Measurements from ENCODE around the gene ATP8A2. TPM values are rescaled to one million over a fixed set of nuclear protein-coding genes. Genes with fewer than 3 reads are reported as not detected.

Gene ATP8A2
- total RNA-seq, 1 donor from 2014 or later = 0.16 TPM

DNA sequence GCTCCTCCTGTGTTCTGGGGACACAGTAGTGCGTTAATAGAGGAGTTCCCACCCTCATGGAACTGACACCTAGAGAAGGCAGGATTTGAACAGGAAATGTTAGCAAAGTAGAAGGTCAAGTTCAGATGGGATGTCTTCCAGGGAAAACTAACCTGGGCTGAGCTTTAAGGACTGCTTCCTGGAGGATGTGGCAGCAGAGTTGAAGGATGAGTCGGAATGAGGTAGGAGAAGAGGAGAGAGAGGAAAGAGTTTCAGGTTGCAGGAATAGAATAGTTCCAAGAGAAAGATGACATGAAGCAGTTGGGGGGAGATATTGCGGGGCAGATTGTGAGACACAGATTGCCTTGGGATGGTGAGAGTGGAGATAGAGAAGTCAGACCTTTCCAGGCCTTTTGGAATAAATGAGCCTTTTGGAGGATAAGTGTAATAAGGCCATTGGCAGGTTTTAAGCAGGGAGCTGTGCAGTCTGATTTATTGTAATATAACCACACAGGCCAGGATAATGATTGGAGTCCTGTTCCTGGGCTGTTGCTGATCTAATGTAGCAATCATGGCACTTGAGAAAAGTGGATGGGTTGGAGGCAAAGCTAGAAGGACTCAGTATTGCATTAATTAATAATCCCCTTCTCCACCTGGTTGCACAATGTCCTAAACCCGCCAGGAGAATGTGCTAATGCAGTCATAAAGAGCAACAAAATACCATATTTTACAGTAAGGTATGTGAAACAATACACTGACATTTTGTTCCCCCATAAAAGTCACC, 474.6 kb downstream of the ATP8A2 start:
- H3K4me3 Mint-ChIP-seq (ENCODE audit: low read depth) = no peak overlapping the region
- no peak for DNase-seq (ENCODE audit: low spot score)

DNA sequence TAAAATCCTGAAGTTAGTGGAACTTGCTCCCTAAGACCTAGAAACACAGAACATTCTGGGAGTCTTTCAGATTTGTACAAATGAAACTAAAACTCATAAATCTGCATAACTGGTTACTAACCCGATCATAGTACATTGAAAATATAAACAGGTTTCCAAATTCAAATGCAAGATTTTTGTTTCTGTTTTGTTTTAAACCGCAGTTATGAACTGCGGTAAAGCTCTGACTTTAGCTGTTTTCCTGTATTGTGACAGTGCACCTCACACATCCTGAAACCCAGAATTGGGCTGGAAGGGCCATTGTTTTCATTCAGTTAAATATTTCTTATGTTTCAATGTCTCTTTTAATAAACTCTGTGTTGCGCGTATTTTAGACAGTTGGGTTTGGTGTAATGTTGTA, 475.4 kb downstream of the ATP8A2 start:
- no peak for DNase-seq (ENCODE audit: low spot score)
- H3K27ac Mint-ChIP-seq = no peak overlapping the region
- intact Hi-C loops (cut with micrococcal nuclease) = loop anchor here (1.0 to 5.0 kb wide), 2 partner anchors 40 to 54 kb away; no protein-coding TSS in a partner anchor
- H3K4me1 Mint-ChIP-seq (ENCODE audit: low read depth) = peaks cover 32% of the 10 kb centered on the region
- no peaks in the 10 kb centered on the region for H3K9me3 Mint-ChIP-seq
- peaks cover 6% of the 10 kb centered on the region for H3K27me3 Mint-ChIP-seq (ENCODE audit: low read depth)
- H3K36me3 Mint-ChIP-seq (ENCODE audit: low read depth) = no peaks in the 10 kb centered on the region
- H3K4me3 Mint-ChIP-seq (ENCODE audit: low read depth) = no peak overlapping the region

More for the DNA sequence above, 474.6 kb downstream of the ATP8A2 start:
- Mint-ChIP-seq H3K36me3 (ENCODE audit: low read depth) (peaks cover 3% of the 10 kb centered on the region), H3K27ac (no peak overlapping the region), H3K9me3 (no peaks in the 10 kb centered on the region), H3K4me1 (ENCODE audit: low read depth) (peaks cover 32% of the 10 kb centered on the region), H3K27me3 (ENCODE audit: low read depth) (peaks cover 10% of the 10 kb centered on the region)
- intact Hi-C loops (cut with micrococcal nuclease) = loop anchor here (5.0 kb wide), 1 partner anchor 41 kb away; no protein-coding TSS in a partner anchor

DNA sequence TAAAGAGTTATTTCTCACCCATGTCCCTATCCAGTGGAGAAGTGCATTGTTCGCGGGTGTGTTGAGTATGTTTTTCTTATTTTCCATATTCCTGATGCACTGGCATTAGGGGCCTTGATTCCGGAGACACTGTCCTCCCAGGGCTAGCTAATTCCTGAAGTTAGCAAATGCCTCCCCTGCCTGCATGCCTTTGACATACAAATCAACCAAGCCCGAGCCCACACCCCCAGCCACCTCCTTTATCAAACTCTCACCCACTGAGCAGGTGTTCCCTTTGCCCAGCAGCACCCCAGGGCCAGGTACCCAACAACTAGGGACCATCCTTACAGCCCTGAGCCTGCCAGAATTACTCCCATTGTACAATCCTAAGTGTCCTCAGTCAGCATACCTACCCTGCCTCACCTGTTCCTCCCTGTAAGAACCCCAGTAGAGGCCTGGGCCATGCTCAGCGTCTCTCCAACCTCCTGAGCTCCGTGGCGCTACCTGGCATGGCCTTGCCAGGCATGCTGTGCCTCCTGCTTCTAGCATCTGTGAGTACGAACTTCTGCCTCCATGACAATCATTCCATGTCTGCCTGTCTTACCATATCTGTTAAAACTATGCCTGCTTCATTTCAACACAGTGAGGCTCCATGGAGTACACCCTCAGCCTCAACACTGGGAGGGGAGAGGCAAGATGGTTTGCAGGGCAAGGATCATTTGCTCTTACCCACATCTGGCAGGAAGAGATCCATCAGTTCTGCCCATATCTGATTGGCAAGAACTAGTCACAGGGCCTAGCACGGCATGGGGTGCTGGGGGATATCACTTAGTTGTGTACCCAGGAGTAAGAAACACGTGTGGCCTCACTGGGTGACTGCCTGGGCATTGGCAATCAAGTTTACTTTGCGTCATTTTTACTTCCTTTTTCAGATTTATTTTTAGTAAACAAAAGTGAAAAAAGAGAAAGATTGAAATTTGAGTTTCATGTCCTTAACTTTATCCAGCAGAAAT, 476.2 kb downstream of the ATP8A2 start:
- intact Hi-C loops (cut with micrococcal nuclease) = loop anchor here (1.0 to 5.0 kb wide), 2 partner anchors 39 to 53 kb away; no protein-coding TSS in a partner anchor
- no peaks in the 10 kb centered on the region for H3K9me3 Mint-ChIP-seq
- no peak overlapping the region for H3K4me3 Mint-ChIP-seq (ENCODE audit: low read depth)
- no peaks in the 10 kb centered on the region for H3K36me3 Mint-ChIP-seq (ENCODE audit: low read depth)
- DNase-seq (ENCODE audit: low spot score) = no peak
- peaks cover 5% of the 10 kb centered on the region for H3K27me3 Mint-ChIP-seq (ENCODE audit: low read depth)
- H3K27ac Mint-ChIP-seq = no peak overlapping the region
- H3K4me1 Mint-ChIP-seq (ENCODE audit: low read depth) = peaks cover 32% of the 10 kb centered on the region

DNA sequence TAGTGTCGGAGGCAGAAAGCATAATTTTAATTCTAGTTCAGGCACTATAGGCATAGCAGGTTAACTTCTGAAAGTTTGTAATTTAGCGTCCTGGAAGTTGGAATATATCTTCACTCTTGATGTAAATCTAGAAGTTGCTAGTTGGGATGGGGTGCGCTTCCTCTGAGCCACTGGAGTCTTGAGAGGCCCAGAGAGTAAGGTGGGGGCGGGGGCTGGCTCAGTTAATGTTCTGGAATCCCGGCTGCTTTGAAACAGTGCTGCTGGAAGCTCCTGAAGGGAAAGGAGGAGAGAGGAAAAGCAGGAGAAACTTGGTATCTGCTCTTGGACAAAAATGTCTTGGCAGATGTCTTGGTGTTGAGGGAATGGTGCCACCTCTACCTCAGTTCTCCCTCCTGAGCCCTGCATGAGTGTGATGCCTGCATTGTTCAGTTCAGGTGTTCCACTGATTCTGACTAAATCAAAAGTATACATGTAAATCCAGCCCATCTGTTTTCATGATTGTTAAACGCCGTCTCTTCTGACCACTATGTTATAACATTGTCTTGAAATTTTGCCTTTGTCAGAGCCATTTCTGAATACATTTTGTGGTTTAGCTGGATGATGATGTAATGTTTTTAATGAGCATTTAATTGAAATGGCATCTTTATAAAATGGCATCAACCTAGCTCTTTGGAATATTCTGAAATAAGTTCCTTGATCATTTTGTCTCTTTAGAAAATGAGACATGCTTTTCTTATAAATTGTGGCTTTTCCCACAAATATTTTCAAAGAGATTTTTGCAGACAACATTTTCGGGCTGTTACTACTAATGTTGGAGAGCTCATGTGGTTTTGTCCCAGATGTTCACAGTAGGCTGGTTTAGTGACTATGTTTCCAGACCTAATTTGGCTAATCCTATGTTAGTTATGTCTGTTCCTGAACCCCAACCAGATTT, 477.3 kb downstream of the ATP8A2 start:
- Mint-ChIP-seq H3K9me3 (no peaks in the 10 kb centered on the region), H3K4me3 (ENCODE audit: low read depth) (no peak overlapping the region)

DNA sequence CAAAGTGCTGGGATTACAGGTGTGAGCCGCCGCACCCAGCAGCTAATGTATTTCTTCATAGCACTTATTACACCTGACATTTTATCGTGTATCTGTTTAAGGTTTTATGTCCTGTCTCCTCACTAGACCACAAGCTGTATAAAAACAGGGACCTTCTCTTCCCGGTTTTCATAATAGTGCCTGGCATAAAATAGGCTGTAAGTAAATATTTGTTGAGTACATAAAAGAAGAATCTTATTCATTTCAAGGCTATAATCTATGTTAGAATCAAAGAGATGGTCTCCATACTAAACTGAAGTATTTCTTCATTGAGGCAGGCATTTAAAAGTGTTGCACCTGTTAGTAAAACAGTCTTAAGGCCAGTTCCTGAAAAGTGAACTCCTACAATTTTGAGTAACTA, 486.1 kb downstream of the ATP8A2 start:
- Mint-ChIP-seq H3K4me1 (ENCODE audit: low read depth) (peaks cover 4% of the 10 kb centered on the region), H3K27me3 (ENCODE audit: low read depth) (peaks cover 20% of the 10 kb centered on the region), H3K36me3 (ENCODE audit: low read depth) (no peaks in the 10 kb centered on the region), H3K4me3 (ENCODE audit: low read depth) (no peak overlapping the region), H3K9me3 (no peaks in the 10 kb centered on the region), H3K27ac (no peak overlapping the region)
- intact Hi-C loops (cut with micrococcal nuclease) = no loop called here
- DNase-seq (ENCODE audit: low spot score) = no peak

More for the DNA sequence above, 477.3 kb downstream of the ATP8A2 start:
- no peaks in the 10 kb centered on the region for H3K36me3 Mint-ChIP-seq (ENCODE audit: low read depth)
- H3K27me3 Mint-ChIP-seq (ENCODE audit: low read depth) = peaks cover 5% of the 10 kb centered on the region
- intact Hi-C loops (cut with micrococcal nuclease) = loop anchor here (5.0 kb wide), 1 partner anchor 38 kb away; no protein-coding TSS in a partner anchor
- no peak overlapping the region for H3K27ac Mint-ChIP-seq
- H3K4me1 Mint-ChIP-seq (ENCODE audit: low read depth) = peaks cover 32% of the 10 kb centered on the region
- DNase-seq (ENCODE audit: low spot score) = no peak

- Mint-ChIP-seq H3K36me3 (ENCODE audit: low read depth) (no peaks in the 10 kb centered on the region), H3K4me1 (ENCODE audit: low read depth) (peaks cover 4% of the 10 kb centered on the region), H3K27ac (no peak overlapping the region), H3K4me3 (ENCODE audit: low read depth) (no peak overlapping the region), H3K9me3 (no peaks in the 10 kb centered on the region), H3K27me3 (ENCODE audit: low read depth) (peaks cover 21% of the 10 kb centered on the region)
- no peak for DNase-seq (ENCODE audit: low spot score)
- intact Hi-C loops (cut with micrococcal nuclease) = no loop called here
Measured at GRCh38 chr13:25859528-25859927, 487.8 kb downstream of the ATP8A2 start.

- no peak overlapping the region for H3K4me3 Mint-ChIP-seq (ENCODE audit: low read depth)
- peaks cover 4% of the 10 kb centered on the region for H3K4me1 Mint-ChIP-seq (ENCODE audit: low read depth)
- intact Hi-C loops (cut with micrococcal nuclease) = no loop called here
- no peaks in the 10 kb centered on the region for H3K36me3 Mint-ChIP-seq (ENCODE audit: low read depth)
- no peaks in the 10 kb centered on the region for H3K9me3 Mint-ChIP-seq
- H3K27me3 Mint-ChIP-seq (ENCODE audit: low read depth) = peaks cover 24% of the 10 kb centered on the region
- no peak for DNase-seq (ENCODE audit: low spot score)
- no peak overlapping the region for H3K27ac Mint-ChIP-seq
Measured at GRCh38 chr13:25860265-25860664, 488.5 kb downstream of the ATP8A2 start.

DNA sequence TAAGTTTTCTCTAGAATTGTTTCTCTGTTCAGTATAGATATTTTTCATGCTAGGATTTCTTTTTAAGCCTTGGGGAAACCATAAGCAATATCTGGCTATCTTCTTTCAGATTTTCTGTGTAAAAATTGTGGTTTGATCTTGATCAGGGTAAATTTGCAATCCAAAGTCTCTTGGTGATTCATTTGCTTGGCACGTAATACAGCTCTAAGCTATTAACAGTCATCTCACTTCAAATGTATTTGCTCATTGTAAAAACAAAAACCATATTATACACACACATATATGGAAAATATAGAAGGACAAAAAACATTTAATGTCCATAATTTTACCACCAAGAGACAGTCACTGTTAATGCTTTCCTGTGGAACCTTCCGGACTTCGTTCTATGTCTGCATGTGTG, 489.1 kb downstream of the ATP8A2 start:
- intact Hi-C loops (cut with micrococcal nuclease) = no loop called here
- peaks cover 4% of the 10 kb centered on the region for H3K4me1 Mint-ChIP-seq (ENCODE audit: low read depth)
- H3K27ac Mint-ChIP-seq = no peak overlapping the region
- H3K4me3 Mint-ChIP-seq (ENCODE audit: low read depth) = no peak overlapping the region
- peaks cover 24% of the 10 kb centered on the region for H3K27me3 Mint-ChIP-seq (ENCODE audit: low read depth)
- DNase-seq (ENCODE audit: low spot score) = no peak
- no peaks in the 10 kb centered on the region for H3K9me3 Mint-ChIP-seq
- H3K36me3 Mint-ChIP-seq (ENCODE audit: low read depth) = no peaks in the 10 kb centered on the region

GRCh38 chr13:25862156-25862555, 490.4 kb downstream of the ATP8A2 start:
- Mint-ChIP-seq H3K4me3 (ENCODE audit: low read depth) (no peak overlapping the region), H3K4me1 (ENCODE audit: low read depth) (peaks cover 4% of the 10 kb centered on the region), H3K27me3 (ENCODE audit: low read depth) (peaks cover 20% of the 10 kb centered on the region), H3K9me3 (no peaks in the 10 kb centered on the region), H3K36me3 (ENCODE audit: low read depth) (no peaks in the 10 kb centered on the region), H3K27ac (no peak overlapping the region)
- no peak for DNase-seq (ENCODE audit: low spot score)
- intact Hi-C loops (cut with micrococcal nuclease) = no loop called here

DNA sequence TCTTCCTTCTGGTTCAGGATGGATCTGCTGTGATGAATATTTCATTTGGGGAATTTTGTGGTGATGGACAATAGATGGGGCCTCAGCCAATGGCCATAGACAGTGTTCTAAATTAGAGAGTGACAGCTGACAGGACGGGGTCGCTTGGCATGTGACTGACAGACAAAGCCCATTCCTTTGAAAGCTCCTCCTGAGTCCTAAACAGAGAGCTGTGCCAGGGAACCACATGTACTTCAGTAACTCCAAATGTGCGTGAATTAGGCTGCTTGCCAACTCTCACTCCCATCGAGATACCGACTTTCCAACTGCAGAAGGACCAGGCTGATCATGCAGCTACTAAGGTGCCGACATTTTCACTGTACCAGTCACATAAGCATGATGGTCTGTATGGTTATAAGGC, 492.3 kb downstream of the ATP8A2 start:
- H3K4me1 Mint-ChIP-seq (ENCODE audit: low read depth) = peaks cover 6% of the 10 kb centered on the region
- intact Hi-C loops (cut with micrococcal nuclease) = no loop called here

GRCh38 chr13:25864936-25865335, 493.2 kb downstream of the ATP8A2 start:
- Mint-ChIP-seq H3K4me1 (ENCODE audit: low read depth) (peaks cover 7% of the 10 kb centered on the region), H3K4me3 (ENCODE audit: low read depth) (no peak overlapping the region), H3K9me3 (no peaks in the 10 kb centered on the region), H3K36me3 (ENCODE audit: low read depth) (no peaks in the 10 kb centered on the region), H3K27me3 (ENCODE audit: low read depth) (peaks cover 10% of the 10 kb centered on the region), H3K27ac (no peak overlapping the region)
- intact Hi-C loops (cut with micrococcal nuclease) = no loop called here
- DNase-seq (ENCODE audit: low spot score) = no peak

More for the DNA sequence above, 492.3 kb downstream of the ATP8A2 start:
- Mint-ChIP-seq H3K36me3 (ENCODE audit: low read depth) (no peaks in the 10 kb centered on the region), H3K27me3 (ENCODE audit: low read depth) (peaks cover 10% of the 10 kb centered on the region), H3K4me3 (ENCODE audit: low read depth) (no peak overlapping the region), H3K9me3 (no peaks in the 10 kb centered on the region), H3K27ac (no peak overlapping the region)
- DNase-seq (ENCODE audit: low spot score) = no peak

DNA sequence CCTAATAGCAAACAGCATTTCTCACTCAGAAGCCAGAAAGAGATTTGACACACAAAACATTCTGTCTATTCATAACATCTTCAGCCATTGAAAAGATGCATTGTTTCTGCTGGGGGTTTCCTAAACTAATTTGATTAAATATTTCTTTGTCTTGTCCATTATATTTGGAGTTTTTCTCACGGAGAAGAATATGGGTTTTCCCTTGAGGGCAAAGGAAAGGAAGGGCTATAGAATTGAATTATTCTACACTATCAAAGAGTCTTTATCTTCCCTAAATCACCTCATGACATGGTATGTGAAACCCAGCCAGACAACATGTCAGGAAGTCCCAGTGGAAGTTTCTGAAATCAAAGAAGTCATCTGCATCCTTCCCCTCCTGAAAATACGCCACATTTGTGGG, 493.6 kb downstream of the ATP8A2 start:
- intact Hi-C loops (cut with micrococcal nuclease) = no loop called here
- Mint-ChIP-seq H3K4me1 (ENCODE audit: low read depth) (peaks cover 6% of the 10 kb centered on the region), H3K36me3 (ENCODE audit: low read depth) (no peaks in the 10 kb centered on the region), H3K27me3 (ENCODE audit: low read depth) (peaks cover 9% of the 10 kb centered on the region), H3K9me3 (no peaks in the 10 kb centered on the region), H3K27ac (no peak overlapping the region), H3K4me3 (ENCODE audit: low read depth) (no peak overlapping the region)
- DNase-seq (ENCODE audit: low spot score) = no peak
